GM23338 (cell line): ENCODE data around the gene FBXO39.

Source experiments
- CREB1 ChIP-seq: fragments of 250-450 bp; sonication (Bioruptor Pico); IDR thresholded peaks from 2 replicates; pipeline ENCODE4 v1.5.0; 2020; ENCODE audit warnings: low read depth, mild to moderate bottlenecking, moderate library complexity
- CTCF ChIP-seq, 2 experiments: fragments of 200-600 bp in 1 of 2; sonication (generic) in 1 of 2; conservative IDR thresholded peaks; 2 replicates each; pipeline versions ENCODE4 v1.5.1 to v1.6.1; 2016 to 2017; ENCODE audit warnings: antibody characterized with exemption in 2 of 2, low read depth in 2 of 2, mild to moderate bottlenecking in 2 of 2, moderate library complexity in 1 of 2
- ETS1 ChIP-seq: IDR thresholded peaks from 2 replicates; pipeline ENCODE4 v1.6.1; 2016; ENCODE audit warnings: antibody characterized with exemption
- EZH2 ChIP-seq: fragments of 200-600 bp; sonication (generic); IDR thresholded peaks from one replicate; pipeline ENCODE4 v1.8.0; 2017; ENCODE audit warnings: antibody characterized with exemption, mild to moderate bottlenecking, low read depth; ENCODE audit not compliant: unreplicated experiment
- EZH2phosphoT487 ChIP-seq: fragments of 200-600 bp; sonication (generic); IDR thresholded peaks from one replicate; pipeline ENCODE4 v1.8.1; 2018; ENCODE audit warnings: antibody characterized with exemption; ENCODE audit not compliant: unreplicated experiment
- JUNB ChIP-seq: IDR thresholded peaks from one replicate; pipeline ENCODE4 v1.6.1; 2016; ENCODE audit warnings: antibody characterized with exemption; ENCODE audit not compliant: unreplicated experiment
- POLR2AphosphoS5 ChIP-seq: IDR thresholded peaks from 2 replicates; pipeline ENCODE4 v1.6.1; 2016; ENCODE audit warnings: antibody characterized with exemption, low read depth
- REST ChIP-seq: IDR thresholded peaks from one replicate; pipeline ENCODE4 v1.6.1; 2018; ENCODE audit warnings: antibody characterized with exemption; ENCODE audit not compliant: unreplicated experiment
- STAT1 ChIP-seq: IDR thresholded peaks from one replicate; pipeline ENCODE4 v1.6.1; 2016; ENCODE audit warnings: antibody characterized with exemption; ENCODE audit not compliant: unreplicated experiment

GRCh38 chr17:6753006-6753445, 23.0 kb upstream of the FBXO39 start:
- TF ChIP-seq POLR2AphosphoS5 (no peak), EZH2phosphoT487 (no peak), CTCF (conservative IDR thresholded peaks at IDR 0.05; ENCODE audit: low read depth in 2 of 2) (no peak), ETS1 (no peak), JUNB (no peak), REST (no peak), CREB1 (CRISPR knock-in tag) (no peak), STAT1 (no peak), EZH2 (no peak)
